Eye (tissue), 1 donor: ENCODE measurements around the gene TPO.

Experiments used
- DNase-seq: peaks from one replicate; pipeline ENCODE4 v3.0.0-alpha.2; 2015

The TPO gene

DNA sequence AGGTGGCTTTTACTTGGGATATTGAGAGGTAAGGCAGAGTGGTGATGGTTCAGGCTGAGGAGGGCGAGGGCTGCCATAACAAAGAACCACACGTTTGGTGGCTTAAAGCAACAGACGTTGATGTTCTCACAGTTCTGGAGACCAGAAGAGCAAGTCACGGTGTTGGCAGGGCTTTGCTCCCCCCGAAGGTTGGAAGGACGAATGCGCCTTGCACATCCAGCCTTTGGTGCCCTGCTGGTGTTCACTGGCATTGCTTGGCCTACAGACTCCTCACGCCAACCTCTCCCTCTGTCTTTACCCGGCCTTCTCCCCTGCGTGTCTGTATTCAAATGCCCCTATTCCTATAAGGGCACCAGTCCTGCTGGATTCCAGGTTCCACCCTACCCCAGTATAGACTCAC is 125.4 kb downstream of the TPO start:
- peak; percentile 71 for DNase-seq

DNA sequence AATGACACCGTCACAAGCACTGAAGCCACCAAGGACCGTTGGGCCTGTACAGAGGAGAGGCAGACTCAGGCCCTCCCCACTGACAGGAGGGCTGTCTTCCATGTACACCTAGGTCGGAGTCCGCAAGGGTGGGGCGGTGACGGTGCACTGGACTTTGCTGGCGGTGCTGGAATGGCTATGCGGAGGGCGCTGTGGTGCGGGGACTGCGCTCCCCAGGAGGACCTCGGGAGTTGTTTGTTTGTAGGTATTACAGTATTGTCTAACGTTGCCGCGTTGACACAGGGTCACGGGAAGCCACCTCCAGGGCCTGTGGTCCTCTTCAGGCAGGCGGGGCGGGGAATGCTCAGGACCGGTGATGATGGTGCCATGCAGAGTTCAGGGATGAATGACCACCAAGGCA is 126.2 kb downstream of the TPO start:
- DNase-seq, result no peak

DNA sequence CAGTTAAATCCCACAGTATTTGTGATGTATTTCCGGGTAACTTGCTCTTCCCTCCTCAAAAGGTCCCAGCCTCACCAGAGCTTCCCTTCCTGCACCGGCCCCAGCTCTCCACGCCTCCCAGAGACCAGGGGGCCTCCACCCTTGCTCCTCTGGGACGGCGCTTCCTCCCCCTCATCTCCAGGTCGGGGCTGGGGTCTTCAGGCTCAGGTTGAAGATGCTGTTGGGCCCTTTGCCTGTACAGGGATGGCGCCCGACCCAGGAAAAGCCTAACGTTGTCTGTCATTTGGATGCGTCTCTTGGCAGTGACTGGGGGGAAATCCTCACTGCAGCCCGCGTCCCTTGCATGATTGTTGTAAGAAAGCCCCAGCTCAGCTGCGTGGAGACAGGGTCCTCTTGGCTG is 126.7 kb downstream of the TPO start:
- DNase-seq, result no peak

DNA sequence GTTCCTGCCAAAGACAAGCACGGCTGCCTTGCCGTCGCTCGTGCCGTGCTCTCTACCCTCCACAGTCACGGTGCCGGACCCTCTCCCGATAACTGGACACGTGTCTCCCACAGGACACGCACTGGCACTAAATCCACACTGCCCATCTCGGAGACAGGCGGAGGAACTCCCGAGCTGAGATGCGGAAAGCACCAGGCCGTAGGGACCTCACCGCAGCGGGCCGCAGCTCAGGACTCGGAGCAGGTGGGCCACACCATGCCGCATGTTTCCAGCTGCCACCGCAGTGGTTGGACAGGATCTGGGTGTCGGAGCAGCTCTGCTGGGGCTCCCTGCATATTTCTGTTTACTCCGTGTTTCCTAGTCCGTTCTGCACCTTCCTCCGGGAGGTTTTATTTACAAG is 127.2 kb downstream of the TPO start:
- DNase-seq, result no peak

DNA sequence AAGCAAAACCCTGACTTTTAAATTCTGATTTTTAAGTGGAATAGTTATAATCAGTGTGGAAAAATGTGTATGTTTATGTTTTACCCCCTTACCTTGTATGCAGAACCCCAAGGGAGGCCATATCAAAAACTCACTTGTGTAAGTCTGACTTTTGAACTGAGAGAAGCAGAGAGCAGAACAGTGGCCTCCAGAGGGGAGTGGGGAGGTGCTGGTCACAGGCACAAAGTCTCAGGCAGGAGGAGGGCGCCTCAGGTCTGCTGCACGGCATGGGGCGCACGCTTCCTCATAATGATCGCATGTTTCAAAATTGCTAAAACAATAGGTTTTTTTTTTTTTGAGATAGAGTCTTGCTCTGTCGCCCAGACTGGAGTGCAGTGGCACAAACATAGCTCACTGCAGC is 127.8 kb downstream of the TPO start:
- no peak for DNase-seq

DNA sequence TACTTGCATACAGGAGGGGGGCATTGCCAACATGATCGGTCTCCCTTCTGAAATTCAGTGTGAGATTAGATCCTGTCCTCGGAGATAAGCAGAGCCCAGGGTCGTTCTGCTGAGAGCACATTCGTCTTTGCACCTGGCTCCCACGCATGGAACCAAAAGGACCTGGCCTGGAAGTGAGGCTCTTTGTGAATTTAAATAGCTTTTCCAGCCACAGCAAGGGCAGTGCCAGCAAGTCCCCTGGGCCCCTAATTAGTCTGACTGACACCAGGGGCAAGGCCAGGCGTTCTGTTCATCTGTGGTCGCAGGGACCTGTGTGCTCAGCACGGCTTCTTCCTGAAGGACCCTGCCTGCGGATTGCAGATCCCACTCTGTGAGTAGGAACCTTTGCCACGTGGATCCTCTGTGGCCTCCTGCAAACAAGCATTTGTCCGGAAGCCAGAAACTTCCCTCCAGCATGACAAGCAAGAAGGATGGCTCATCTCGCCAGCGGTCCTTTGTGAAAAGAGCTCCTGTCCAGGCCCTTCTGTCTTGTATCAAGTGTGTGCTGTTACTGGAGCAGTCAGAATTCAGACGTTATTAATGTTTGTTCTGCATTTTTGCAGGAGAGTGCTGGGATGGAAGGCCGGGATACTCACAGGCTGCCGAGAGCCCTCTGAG is 128.7 kb downstream of the TPO start:
- peak; percentile 45 for DNase-seq

DNA sequence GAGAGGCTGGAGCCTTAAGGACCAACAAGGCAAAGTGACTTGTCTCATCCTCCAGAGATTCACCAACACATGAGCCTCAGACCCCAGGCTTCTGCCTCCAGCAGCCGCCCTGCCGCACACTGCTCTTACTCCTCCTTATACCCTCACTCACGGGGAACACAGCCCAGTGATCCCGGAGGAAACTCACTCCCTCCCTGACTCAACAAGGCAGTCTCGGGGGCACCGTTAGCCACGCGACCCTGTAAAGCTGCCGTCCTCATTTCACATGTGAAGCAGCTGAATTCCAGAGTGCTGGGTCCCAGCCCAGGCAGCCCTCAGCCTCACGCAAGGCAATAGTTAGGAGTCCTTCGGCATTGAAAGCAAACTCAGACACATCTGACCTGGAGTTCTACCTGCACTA is 129.7 kb downstream of the TPO start:
- DNase-seq, result peak; percentile 33

DNA sequence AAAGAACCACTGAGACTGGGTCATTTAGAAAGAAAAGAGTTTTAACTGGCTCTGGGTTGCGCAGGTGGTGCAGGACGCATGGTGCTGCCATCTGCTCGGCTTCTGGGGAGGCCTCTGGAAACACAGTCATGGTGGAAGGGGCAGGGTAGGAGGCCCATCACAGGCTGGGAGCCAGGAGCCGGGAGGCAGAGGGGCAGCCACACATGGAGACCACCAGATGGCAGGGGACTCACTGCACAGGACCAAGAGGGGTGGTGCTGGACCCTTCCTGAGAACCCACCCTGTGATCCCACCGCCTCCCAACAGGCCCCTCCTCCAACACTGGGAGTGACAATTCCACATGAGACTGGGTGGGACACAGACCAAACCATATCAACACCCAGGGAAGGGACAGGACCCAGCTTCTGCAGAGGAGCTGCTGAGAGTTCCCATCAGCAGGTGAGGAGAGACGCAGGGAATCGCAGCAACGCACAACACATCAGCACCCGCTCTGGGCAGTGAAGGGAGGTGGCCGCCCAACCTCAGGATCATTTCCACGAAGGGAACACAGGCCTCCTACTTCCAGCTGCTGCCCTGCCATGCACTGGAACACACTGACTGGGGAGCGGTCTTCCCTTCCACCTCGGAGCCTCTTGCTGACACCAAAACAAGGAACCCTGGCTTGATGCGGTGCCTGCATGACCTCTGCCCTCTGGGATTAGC is 130.7 kb downstream of the TPO start:
- DNase-seq, result peak; percentile 2

DNA sequence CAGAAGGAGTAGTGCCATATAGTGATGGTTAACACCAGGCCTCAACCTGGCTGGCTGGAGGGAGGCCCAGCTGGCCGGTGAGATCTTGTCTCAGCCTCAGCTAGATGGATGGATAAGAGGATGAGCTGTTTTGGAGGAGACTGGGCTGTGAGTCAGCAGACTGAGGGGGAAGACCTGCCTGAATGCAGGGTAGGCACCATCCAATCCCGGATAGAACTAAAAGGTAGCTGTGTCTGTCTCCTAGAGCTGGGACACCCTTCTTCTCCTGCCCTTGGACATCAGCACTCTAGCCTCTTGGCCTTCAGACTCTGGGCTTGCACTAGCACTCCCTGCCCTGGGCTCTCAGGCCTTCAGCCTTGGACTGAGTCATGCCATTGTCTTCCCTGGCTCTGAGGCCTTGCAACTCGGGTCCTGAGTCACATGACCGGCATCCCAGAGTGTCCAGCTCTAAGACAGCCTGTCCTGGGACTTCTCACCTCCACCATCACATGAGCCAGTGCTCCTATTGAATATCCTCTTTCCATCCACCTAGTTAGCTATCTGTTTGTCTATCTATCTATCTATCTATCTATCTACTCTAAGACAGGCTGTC is 131.3 kb downstream of the TPO start:
- no peak for DNase-seq

DNA sequence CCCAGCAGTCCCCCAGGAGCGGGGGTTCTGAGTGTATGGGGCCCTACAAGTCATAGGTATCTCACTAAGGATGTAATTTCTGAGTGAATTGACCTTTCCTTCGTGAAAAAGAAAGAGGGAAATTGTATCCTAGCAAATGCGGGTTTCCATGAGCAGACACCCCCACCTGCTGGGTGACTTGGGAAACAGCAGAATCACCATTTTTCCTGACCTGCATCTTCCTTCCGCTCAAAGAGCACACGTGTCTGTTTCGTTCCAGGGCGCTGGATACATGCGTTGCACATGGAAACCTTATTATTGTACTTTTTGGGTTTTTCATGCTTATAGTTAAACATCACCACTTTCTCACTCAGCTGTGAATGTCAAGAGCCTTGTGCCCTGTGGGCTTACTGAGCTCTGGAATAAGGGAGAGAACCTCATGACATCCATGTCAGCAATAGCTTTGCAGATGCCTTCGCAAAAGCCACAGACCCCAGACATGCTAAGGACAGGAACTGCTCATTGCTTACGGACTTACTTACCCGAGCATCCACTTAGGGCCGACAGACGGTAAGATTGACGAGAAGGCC is 132.8 kb downstream of the TPO start:
- DNase-seq, result peak; percentile 89

DNA sequence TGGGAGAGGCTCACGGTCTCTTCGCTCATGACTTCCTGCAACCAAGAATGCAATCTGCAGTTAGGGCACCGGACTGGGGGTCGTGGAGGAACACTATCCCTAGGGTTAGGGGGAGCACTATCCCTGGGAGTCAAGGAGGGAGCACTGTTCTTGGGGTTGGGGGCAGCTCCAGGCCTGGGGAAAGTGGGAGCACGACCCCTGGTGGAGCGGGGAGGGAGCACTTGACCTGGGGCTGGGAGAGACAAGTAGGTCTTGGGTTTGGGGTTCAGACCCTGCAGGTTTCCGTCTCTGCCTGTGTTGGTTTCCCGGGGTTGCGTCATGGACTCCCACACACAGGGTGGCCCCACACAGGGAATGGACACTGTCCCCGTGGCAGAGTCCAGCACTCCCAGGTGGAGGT is 133.6 kb downstream of the TPO start:
- no peak for DNase-seq

DNA sequence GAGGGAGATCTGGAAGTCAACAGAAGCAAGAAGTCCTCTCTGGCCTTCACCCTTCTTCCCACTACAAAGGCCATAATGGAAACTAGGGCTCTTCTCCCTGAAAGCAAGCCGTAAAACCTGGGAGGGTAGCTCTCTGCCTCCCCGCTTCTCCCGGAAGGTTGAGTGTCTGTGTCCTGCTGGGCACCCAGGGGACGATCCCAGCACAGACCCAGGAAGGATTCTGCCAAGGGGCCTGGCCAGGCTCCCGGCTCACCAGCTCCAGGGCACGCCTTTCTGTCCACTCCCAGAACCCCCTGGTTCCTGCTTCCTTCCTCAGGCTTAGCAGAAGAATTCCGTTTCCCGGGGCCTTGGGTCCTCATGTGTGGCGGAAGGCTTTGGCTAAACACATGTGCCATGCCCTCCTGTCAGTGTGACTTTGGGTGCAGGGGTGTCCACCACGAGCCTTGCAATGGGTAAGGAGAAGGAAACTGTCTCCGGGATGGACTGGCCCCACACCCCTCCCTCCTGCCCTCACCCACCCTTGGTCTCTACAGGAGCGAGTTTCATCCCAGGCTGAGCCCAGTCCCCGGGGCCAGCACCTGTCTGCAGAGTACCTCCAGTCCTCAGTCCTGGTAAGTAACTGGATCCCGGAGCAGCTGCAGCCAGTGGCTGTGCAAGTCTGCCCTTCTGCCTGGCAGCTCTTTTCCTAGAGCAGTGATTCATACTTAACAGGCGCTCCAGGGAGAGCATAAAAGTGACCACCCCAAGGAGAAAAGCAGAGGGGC is 135.8 kb downstream of the TPO start:
- DNase-seq, result no peak

DNA sequence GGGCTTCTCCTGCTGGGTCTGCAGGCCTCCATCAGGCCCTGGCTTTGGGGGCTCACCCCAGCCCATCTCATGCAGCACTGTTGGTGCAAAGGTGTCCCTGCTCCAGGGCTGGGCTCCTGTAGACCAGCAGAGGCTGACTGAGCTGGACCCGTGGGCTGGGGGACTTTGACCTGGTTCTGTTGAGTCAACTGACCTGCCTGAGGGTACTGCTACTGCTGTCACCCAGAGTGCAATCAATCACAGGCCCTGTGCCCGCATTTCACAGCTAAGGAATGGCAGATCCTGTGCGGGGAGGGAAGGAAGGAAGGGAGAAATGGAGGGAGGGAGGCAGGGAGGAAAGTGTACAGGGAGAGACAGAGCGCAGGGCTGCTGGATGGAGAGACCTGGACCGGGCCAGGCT is 136.8 kb downstream of the TPO start:
- DNase-seq, result no peak

DNA sequence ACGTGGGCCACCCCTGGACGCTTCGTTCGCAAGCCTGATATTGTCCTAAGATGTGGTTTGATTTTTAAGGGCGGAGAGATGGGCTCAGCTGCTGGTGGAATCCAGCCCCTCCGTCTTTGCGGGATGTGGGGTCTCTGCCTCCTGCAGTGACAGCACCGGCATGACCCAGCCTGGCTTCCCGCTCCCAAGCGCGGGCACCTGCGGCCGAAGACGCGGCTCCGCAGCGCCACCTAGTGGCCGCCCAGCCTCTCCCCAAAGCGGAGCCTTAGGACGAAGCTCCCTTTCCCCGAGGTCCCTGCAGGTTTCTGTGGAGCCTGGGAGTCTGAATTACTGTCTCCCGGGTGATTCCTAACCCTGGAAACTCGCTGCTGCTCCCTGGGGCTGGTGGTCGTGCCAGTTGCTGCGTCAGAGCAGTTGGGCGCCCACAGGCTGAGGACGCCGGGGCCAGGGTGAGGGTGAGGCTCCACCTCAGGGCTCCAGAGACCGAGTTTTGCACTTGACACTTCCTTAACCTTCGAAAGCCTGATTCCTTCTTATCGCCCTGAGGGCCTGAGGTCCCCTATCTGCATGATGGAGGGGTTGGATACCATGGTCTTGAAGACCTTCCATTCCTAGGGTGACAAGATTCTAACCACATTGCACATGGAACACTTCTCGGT is 137.5 kb downstream of the TPO start:
- peak; percentile 80 for DNase-seq

DNA sequence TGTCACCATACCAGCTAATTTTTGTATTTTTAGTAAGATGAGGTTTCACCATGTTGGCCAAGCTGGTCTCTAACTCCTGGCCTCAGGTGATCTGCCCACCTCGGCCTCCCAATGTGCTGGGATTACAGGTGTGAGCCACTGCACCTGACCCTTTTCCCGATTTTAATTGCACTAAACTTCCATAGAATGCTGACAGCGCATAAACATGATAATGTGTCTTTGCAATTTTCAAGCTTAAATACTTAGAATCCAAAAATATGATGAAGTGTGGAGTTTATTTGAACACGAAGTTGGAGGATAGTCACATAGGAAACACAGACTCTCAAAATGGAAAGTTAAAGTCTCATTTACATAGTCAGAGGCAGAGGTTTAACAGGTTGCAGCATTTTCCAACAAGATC is 138.6 kb downstream of the TPO start:
- DNase-seq, result no peak

DNA sequence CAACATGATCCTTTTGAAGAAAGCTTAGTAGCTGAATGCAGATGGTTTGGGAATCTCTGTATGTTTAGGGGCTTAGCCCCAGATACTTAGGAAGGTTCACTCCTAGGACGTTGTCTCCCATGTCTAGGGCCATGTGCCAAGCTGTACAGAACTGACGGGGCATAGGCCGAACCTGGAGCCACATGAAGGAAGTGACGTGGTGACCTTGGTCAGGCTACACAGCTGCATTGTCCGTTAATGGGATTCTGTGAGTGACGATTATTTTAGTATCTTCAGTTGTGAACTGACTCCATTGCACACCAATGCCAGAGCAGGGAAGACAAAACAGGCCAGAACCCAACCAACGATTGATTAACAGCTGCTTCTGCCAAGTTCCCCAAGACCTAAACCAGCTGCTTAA is 139.3 kb downstream of the TPO start:
- DNase-seq, result no peak

DNA sequence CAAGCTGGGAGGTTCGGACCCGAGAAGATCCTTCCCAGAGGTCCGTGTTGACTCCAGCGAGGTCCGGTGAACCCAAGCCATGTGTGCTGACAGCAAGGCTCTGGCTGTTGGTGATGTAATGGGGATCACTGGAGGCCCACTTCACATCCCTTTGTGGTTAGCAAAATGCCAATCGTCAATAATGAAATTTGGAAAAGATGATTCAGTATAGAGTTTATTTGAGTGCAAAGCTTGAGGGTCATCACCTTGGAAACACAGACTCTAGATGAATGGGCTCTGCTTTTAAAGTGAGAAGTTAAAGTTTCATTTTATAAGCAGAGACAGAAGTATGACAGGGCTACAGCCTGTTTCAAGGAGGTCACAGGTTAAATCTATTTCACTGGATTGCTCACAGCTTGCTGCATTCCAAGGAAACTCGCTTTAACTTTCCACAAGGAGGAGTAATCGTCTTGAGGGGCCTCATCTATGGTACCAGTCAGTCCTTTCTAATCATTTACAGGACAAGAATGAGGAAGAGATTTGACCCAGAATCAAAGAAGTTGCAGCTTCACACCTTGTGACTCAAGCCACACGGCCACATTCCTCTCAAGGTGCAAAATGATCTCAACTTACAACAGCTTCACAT is 140.5 kb downstream of the TPO start:
- peak; percentile 56 for DNase-seq

DNA sequence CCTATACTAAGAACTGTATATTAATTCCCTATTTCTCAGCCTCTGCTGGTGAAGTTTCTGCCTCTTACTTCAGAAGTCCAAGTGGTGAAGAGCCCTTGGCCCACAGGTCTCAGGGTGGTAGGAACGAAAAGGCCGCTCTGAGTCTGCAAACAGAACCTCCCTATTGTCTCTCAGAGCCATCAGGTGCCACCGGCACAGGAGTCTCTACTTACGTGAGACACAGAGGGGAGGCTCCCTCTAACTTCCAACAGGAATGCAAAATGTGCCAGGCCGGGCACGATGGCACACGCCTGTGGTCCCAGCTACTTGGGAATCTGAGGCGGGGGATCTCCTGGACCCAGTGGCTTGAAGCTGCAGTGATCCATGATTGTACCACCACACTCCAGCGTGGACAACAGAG is 143.0 kb downstream of the TPO start:
- DNase-seq, result no peak

DNA sequence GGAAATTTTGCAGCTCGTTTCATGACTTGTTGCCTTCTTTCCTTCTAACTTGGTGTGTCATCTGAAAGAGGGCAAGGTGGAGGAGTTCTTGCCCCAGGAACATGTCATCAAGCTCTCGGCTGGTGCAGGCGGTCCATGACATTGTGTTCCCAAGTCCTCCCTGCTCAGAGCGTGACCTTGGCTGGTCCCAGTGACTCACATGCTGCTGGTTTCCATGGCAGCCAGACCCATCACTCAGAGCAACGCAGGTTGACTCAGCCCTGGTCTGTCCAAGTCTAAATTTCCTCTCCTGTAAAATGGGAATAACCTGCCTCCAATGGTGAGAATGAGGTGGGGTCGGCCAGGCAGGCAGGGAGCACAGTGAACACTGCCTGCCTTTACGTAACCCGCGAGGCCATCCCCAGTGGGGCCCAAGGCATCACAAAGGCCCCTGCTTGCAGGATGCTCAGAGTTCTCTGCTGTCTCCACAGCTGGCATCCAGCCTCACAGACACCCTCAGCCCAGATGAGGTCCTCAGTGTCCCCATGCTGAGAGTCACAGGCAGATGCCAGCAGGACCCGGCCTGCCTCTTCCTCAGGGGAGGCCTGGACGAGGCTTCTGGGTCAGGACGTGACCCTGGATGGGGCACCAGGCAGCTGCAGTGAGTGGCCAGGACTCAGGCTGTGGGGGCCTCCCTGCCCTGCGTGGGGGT is 143.7 kb downstream of the TPO start:
- no peak for DNase-seq

DNA sequence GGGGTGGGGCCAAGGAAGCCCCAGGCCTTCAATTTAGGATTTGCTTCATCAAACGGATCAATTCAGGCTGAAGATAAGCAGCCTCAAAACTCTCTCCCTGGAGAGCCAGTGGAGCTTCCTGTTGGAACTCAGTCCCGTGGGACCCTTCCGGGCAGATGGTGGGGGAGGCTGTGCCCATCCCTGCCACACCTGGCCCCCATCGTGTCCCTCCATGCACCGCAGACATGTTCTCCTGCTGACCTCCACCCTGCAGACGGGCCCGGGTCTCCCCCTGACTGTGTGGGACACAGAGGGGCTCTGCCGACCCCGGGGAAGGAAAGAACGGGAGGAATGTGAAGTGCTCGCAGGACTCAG is 144.2 kb downstream of the TPO start:
- DNase-seq, result no peak

DNA sequence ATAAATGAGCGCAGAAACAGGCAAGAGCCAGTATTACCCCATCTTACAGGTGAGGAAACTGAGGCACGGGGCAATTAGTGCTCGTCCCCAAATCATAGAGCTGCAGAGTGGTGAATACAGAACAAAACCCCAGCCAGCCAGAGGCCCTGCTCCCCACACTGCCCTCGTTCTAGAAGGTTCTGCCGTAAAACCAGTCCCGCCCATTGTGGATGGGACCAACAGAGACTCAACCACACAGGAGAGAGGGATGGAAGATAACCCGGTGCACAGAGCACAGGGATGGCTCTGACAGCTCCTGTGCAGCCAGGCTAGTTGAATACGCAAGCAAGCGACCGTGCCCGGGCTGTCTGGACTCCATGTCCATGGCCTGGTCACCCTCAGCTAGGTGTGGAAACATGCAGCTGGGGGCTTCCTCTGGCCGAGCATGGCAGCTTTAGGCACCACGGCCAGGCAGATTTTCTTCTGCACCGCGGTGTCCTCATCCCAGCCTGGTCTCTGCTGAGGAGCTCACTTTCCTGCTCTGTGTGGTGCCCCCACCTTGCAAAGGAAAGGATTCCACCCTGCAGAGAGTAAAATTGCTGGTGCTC is 146.4 kb downstream of the TPO start:
- no peak for DNase-seq

DNA sequence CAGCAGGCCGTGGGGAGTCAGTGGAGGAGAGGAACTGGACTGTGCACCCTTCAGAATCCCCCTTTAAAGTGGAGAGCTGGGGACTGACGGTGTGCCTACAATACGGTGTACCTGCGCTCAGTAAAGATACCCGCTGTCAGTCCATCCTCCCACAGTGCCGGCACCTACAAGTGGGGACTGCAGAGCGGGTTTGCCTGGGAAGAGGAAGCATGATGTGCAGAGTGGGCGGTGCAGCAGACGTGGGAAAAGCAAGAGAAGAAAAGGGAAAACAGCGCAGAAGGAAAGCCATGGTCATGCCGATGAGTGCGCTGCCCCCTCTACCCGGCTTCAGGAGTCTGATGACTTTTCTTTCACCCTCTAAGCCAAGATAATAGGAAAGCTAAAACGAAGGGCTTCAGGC is 148.0 kb downstream of the TPO start:
- DNase-seq, result no peak
